Activated T-cell treated with anti-CD3 and anti-CD28 coated beads, Interleukin-2, amount 50 U/mL, for 72 hours (primary cell): Measurements from ENCODE around the gene KRT78. TPM values are rescaled to one million over a fixed set of nuclear protein-coding genes. Genes with fewer than 3 reads are reported as not detected.
A peak's percentile ranks its signal among the peaks of the same experiment; 100 is the strongest.

Source experiments
- ATAC-seq, 2 donors: fragments of 150-1000 bp; cut with Tn5 transposase; replicated peaks in 1 of 2; 2 replicates each; pipeline ENCODE4 v1.10.0; 2021; ENCODE audit warnings: moderate library complexity in 2 of 2, mild to moderate bottlenecking in 1 of 2
- DNase-seq, 2 donors: peaks; one replicate each; pipeline ENCODE4 v3.0.0; 2021 to 2022; ENCODE audit warnings: mixed read lengths in 1 of 2
- H3K27ac Mint-ChIP-seq: one replicate; pipeline ENCODE4 v1.8.0; 2022; ENCODE audit warnings: mild to moderate bottlenecking, moderate library complexity, mixed read lengths
- H3K27me3 Mint-ChIP-seq: one replicate; pipeline ENCODE4 v1.8.0; 2022; ENCODE audit warnings: low read depth, mixed read lengths
- H3K36me3 Mint-ChIP-seq, 2 donors: one replicate each; pipeline ENCODE4 v1.8.0; 2022; ENCODE audit warnings: mixed read lengths in 2 of 2, mild to moderate bottlenecking in 1 of 2; ENCODE audit not compliant: insufficient read depth in 2 of 2
- H3K4me1 Mint-ChIP-seq: one replicate; pipeline ENCODE4 v1.8.0; 2022; ENCODE audit warnings: low read depth, mixed read lengths
- H3K4me3 Mint-ChIP-seq, 2 donors: one replicate each; pipeline ENCODE4 v1.8.0; 2022; ENCODE audit warnings: mild to moderate bottlenecking in 2 of 2, mixed read lengths in 2 of 2, moderate library complexity in 2 of 2
- H3K9me3 Mint-ChIP-seq, 2 donors: one replicate each; pipeline ENCODE4 v1.8.0; 2022; ENCODE audit warnings: mixed read lengths in 2 of 2
- total RNA-seq, 2 donors: library from RNA; stranded (reverse); gene quantifications; one replicate each; pipeline ENCODE4 v1.2.3, GENCODE V29; 2022

KRT78 gene
- total RNA-seq, 2 donors from 2014 or later: not detected

DNA sequence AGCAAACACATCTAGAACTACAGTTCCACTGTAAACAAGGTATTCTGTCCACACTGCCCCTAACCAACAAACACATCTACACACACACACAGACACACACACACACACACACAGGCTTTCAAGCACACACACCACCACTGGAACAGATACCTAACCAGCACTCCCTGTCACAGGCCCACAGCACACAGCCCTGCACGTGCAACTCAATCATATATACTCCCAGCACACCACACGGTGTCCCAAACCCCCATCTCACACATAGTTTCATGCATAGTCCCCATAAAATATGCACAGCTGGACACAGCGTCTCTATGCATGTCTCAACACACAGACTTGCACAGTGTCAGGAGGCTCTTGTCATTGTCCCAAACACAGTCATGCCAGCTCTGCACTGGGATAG is 28.4 kb upstream of the KRT78 start:
- ATAC-seq: no peak
- peaks cover 32% of the 10 kb centered on the region for H3K27me3 Mint-ChIP-seq
- H3K36me3 Mint-ChIP-seq: no peaks in the 10 kb centered on the region
- no peak overlapping the region for H3K27ac Mint-ChIP-seq
- no peak overlapping the region for H3K4me3 Mint-ChIP-seq
- H3K4me1 Mint-ChIP-seq: peaks cover 27% of the 10 kb centered on the region
- no peak for DNase-seq
- no peaks in the 10 kb centered on the region for H3K9me3 Mint-ChIP-seq

DNA sequence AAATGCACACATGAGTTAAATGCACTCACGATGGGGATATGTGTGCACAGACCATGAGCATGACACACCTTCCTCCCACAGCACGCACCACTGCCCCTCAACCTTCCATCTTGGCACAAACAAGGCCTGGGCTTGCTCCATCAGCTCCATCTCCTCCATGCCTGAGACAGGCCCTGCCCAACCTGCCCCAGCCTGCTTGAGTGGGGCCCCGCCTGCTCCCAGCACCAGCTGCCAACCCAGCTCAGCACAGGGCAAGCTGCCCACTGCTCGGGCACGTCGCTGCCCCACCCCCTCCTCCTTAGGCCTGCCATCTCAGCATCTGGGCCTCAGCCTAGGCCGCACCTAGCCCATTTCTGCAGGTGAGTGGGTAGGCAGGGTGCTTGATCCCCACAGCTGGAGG is 27.6 kb upstream of the KRT78 start:
- Mint-ChIP-seq H3K27me3 (peaks cover 31% of the 10 kb centered on the region), H3K4me1 (peaks cover 27% of the 10 kb centered on the region), H3K4me3 (no peak overlapping the region), H3K9me3 (no peaks in the 10 kb centered on the region), H3K27ac (no peak overlapping the region), H3K36me3 (no peaks in the 10 kb centered on the region)
- DNase-seq: no peak
- no peak for ATAC-seq

DNA sequence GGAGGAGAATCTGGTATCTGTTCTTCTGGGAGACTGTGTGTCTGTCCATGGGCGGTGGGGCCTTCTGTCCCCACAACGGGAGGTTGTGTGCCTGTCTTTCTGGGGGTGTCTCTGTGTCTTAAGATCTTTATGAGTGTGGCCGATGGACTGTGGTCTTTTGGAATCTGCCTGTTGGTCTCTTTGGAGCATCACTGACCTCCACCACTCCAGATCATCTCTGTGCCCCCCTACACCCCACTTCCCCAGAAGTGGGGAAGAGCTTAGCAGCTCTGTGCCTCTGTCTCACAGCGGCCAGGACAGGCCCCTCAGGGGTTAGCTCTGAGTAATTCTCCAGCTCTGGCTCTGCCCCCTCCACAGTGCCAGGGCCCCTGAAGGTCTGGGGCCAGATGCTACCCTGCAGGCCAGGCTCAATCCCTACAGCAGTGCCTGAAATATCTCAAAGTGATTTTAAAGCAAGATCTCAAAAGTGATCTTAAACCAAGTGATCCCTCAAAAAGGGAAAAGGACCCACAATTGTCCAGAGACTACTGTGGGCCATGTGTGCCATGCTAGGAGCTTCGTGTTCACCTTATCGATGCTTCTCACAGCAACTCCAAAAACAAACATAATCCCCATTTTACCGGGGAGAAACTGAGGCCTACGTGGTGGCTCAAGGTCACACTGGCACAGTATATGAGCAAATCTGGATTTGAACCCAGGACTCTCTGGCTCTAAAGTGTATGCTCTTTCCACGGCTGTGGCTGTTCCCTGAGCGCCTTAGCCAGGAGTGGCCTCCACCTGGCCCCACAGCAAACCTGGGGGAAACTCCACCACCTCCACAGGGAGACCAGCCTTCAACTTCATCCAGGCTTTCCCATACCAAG is 26.0 kb upstream of the KRT78 start:
- Mint-ChIP-seq H3K27ac (no peak overlapping the region), H3K27me3 (peaks cover 16% of the 10 kb centered on the region), H3K9me3 (no peaks in the 10 kb centered on the region), H3K36me3 (no peaks in the 10 kb centered on the region), H3K4me3 (peak overlapping the region; percentile 72 to 73), H3K4me1 (peaks cover 31% of the 10 kb centered on the region)
- DNase-seq: no peak
- ATAC-seq: no peak

DNA sequence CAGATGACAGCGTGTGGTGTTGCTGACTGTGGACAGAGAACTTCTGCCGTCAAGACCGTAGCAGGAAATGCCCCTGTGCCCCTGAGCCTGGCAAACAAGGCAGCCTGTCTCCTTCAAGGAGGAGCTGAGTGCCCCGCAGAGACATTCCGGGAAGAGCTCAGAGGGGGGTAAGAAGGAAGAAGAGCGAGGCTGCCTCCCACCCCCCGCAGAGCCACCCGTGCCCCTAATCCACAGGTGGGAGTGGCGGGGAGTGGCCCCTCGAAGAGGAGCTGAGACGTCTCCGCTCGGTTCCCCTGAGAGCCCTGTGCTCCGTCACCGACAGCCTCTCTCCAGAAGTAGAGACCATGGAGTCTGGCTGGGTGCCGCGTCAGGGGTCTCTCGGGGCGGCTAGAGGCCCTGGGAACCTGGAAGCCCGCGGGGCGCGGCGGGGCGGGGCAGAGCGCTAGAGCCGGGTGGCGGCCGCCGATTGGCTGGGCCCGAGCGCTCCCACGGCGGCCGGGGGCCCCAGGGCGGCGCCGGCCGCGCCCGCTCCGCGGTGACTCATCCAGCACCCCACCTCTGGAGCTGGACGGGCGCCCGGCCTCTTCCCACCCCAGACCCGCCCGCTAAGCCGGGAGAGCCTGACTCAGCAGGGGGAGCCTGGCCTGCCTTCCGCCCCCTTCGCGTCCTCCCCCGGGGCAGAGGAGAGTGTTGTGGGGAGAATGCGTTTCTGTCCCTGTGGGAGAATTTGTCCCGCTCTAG is 25.2 kb upstream of the KRT78 start:
- Mint-ChIP-seq H3K4me3 (peak overlapping the region; percentile 72 to 77), H3K4me1 (peaks cover 29% of the 10 kb centered on the region), H3K27me3 (peaks cover 16% of the 10 kb centered on the region), H3K27ac (no peak overlapping the region), H3K9me3 (no peaks in the 10 kb centered on the region), H3K36me3 (no peaks in the 10 kb centered on the region)
- ATAC-seq (peak; percentile 81 to 86), DNase-seq (peak; percentile 60 to 63)

DNA sequence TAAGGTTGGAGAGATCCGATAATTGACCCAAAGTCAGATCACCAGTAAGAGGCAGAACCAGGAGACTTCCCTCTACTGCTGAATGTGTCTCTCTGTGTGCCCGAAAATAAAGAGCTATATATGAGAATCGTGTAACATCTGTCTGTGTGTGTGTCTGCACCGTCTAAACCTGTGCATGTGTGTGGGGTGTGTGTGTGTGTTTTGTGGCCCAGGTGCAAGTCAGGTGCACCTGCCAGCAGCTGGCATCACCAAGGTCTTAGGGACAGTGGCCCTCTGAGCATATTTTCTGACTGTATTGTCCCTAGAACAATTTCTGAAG is 24.7 kb upstream of the KRT78 start:
- Mint-ChIP-seq H3K9me3 (no peaks in the 10 kb centered on the region), H3K27ac (no peak overlapping the region), H3K4me3 (peak overlapping the region; percentile 45 to 77), H3K4me1 (peaks cover 29% of the 10 kb centered on the region), H3K36me3 (no peaks in the 10 kb centered on the region), H3K27me3 (peaks cover 16% of the 10 kb centered on the region)
- ATAC-seq (no peak), DNase-seq (no peak)

DNA sequence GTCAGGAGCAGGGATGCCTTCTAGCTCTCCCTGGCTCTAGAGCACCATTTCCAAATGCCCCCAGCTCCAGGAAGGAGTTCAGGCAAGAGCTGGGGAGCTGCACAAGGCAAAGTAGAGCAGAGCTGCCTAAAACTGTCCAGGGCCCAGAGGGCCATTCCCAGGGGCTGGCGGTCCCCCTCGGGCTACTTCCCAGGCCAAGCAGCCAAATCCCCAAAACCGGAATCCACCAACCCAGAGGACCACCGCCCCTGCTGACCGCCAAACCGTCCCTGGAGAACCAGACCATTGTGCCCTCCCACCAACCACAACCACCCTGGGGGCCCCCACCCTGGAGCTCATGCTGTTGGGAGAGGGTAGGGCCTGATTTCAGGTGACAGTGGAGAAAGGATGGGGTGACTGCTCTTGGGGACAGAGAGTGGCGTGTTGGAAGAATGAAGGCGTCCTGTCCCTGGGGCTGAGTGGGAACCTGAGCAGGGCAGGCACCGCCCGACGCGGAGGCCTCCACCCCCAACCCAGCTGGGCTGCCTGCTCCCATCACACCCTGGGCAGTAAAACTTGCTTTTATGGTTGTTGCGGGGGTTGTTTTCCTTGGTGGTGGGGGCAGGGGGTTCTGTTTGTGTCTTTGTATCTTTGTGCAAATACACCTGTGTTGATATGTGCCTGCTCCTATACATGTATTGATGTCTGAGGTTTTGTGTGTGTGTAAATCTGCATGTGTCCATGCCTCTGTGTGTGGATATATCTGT is 24.0 kb upstream of the KRT78 start:
- DNase-seq (no peak), ATAC-seq (no peak)
- no peaks in the 10 kb centered on the region for H3K36me3 Mint-ChIP-seq
- no peaks in the 10 kb centered on the region for H3K9me3 Mint-ChIP-seq
- H3K4me3 Mint-ChIP-seq: peak overlapping the region; percentile 45 to 77
- peaks cover 16% of the 10 kb centered on the region for H3K27me3 Mint-ChIP-seq
- no peak overlapping the region for H3K27ac Mint-ChIP-seq
- peaks cover 31% of the 10 kb centered on the region for H3K4me1 Mint-ChIP-seq

DNA sequence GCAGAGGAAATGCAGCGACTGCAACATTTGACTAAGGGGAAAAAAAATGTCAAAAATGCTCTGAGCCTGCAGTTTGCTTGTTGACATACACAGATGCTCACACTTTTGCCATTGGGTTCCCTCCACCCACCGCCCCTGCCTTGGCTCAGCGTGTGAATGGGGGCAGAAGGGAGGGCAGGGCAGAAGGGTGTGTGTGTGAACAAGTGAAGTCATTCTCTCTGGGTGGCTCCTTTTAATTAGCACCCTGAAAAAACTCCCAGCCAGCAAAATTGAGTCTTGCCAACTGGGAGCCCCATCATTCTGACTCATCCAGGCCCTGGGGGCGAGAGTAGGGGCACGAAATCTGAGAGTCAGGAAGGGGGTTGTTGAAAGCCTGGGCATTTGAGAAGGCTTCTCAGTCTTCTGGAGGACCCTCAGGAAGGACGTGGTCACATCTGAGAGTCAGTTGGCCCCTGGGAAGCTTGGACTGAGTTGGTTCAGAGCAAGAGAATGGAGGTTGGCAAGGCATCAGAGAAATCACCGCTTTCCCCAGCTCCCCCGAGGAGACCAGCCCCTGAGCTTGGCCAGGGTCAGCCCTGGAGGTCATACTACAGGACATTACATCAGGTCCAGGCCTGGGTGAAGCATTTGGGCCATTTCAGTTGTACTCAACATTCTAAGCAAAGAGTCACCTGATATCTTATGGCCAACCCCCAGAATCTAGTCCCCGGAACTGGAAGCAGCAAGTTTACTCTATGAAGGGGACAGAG is 22.7 kb upstream of the KRT78 start:
- no peaks in the 10 kb centered on the region for H3K9me3 Mint-ChIP-seq
- no peak overlapping the region for H3K4me3 Mint-ChIP-seq
- DNase-seq (no peak), ATAC-seq (no peak)
- peaks cover 16% of the 10 kb centered on the region for H3K27me3 Mint-ChIP-seq
- H3K36me3 Mint-ChIP-seq: no peaks in the 10 kb centered on the region
- no peak overlapping the region for H3K27ac Mint-ChIP-seq
- peaks cover 42% of the 10 kb centered on the region for H3K4me1 Mint-ChIP-seq

DNA sequence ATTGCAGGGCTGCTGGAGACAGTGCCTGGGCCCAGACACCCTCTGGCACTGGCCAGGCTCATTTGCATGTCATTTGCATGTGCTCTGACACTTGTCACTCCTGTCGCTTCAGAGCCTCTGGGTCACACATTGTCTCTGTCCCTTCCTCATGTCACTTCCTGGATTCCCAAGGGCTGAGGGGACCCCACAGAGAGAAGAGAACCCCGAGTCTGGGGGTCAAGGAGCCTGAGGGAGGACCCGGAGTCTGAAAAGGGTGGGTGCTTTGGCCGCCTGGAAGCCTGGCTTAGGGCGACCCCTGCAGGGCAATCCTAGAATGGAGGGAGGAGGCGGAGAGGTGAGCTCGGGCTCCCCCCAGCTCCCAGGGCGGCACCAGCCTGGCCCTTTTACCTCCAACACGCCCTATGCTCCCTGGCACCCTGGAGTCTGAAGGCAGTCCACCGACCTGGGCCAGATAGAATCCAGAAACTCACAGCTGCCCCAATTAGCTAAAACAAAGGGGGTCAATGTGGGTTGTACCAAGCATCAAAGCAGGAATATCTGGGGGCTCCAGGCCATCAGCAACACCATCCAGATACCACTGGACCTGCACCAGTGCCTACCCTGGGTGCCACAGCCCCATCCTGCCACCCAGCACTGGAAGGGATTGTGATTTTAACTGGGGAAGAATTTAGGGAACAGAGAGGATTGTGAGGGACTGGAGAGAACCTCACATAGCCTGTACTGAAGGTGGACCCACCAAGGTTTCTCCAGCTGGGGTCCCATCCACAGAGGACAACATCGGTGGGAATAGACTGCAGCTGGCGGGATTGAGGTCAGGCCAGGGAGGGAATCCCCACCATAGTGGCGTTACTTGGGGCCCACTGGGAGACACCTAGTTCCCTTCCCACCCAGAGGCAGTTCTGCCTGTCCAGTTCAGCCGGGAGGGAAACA is 21.8 kb upstream of the KRT78 start:
- H3K4me3 Mint-ChIP-seq: no peak overlapping the region
- ATAC-seq (peak; percentile 61 to 64), DNase-seq (peak; percentile 83 to 87)
- H3K4me1 Mint-ChIP-seq: peaks cover 42% of the 10 kb centered on the region
- peaks cover 16% of the 10 kb centered on the region for H3K27me3 Mint-ChIP-seq
- no peak overlapping the region for H3K27ac Mint-ChIP-seq
- H3K9me3 Mint-ChIP-seq: no peaks in the 10 kb centered on the region
- H3K36me3 Mint-ChIP-seq: no peaks in the 10 kb centered on the region

DNA sequence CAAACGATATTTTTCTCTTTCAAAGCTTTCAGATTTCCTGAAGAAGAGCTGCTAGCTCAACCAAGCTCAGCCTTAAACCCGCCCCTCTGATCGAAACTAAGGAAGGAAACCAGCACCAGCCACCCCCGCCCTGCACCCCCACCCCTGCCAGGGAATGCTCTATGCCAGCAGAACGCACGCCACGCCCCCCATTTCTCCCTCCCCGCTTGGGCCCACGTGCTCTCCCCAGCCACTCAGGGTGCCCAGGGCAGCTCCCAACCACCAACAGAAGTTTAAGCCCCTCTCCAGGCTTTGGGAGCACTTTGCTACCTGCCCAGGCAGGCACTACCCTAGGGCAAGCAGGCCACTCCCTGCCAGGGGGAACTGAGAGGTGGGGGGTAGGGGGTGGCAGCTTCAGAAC is 18.8 kb upstream of the KRT78 start:
- H3K9me3 Mint-ChIP-seq: no peaks in the 10 kb centered on the region
- ATAC-seq (no peak), DNase-seq (no peak)
- no peak overlapping the region for H3K27ac Mint-ChIP-seq
- peaks cover 22% of the 10 kb centered on the region for H3K4me1 Mint-ChIP-seq
- H3K27me3 Mint-ChIP-seq: peaks cover 5% of the 10 kb centered on the region
- H3K36me3 Mint-ChIP-seq: no peaks in the 10 kb centered on the region
- no peak overlapping the region for H3K4me3 Mint-ChIP-seq

DNA sequence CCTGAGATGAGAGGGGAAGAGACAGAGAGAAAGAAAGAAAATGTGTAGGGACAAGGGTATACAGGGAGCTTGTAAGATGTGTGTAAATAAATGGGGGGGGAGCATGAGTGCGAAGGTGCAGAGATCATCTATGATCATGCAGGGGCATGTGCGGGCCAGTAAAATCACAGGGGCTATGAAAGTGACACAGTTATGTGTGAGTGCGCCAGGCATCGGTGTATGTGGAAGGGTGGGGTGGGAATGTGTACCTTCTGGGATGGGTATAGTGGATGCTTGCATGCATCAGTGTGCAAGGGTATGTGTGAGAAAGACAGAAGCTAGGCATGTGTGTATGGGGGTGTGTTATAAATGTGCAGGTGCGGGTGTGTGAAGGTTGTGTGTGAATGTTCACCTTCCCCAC is 18.4 kb upstream of the KRT78 start:
- peaks cover 22% of the 10 kb centered on the region for H3K4me1 Mint-ChIP-seq
- no peaks in the 10 kb centered on the region for H3K9me3 Mint-ChIP-seq
- no peak overlapping the region for H3K27ac Mint-ChIP-seq
- no peaks in the 10 kb centered on the region for H3K36me3 Mint-ChIP-seq
- H3K4me3 Mint-ChIP-seq: no peak overlapping the region
- ATAC-seq: no peak
- no peak for DNase-seq
- no peaks in the 10 kb centered on the region for H3K27me3 Mint-ChIP-seq

DNA sequence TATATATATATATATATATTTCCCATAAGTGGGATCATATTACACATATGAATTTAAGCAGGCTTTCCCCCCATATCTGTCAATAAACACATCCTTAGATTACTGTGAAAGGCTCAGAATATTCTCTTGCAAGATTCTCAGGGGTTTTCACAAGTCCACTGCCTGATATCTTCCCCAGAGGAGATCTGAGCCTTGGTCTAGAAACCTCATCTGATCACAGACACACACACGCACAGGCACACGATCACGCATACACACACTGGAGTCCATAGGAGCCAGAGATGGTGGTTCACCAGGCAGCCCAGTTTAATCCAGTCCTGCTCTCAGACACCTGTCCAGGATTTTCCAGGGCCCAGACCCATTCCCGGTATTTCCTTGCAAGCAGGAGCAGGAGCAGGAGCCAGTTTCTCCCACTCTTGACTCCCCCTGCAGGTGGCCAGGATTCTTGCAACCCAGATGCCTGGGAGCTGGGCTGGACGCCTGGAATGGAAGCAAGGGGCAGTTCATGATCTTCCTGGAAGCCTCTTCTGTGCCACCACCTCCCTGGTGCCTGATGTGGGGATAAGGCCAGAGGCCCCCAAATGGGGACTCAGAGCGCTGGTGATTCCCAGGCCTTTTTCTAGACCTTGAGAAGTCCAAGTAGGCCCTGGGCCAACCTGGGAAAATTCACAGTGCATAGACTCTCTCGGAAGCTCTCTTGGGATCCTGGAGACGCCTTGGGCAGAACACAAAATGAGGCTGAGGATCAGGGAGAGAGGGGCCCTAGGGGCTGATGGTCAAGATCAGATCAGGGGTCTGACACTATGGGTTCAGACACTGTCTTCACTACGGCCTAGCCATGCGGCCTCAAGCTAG is 16.5 kb upstream of the KRT78 start:
- H3K36me3 Mint-ChIP-seq: no peaks in the 10 kb centered on the region
- no peak overlapping the region for H3K27ac Mint-ChIP-seq
- H3K4me1 Mint-ChIP-seq: peaks cover 18% of the 10 kb centered on the region
- no peak overlapping the region for H3K4me3 Mint-ChIP-seq
- DNase-seq: peak; percentile 27 to 28
- no peaks in the 10 kb centered on the region for H3K9me3 Mint-ChIP-seq
- no peak for ATAC-seq
- no peaks in the 10 kb centered on the region for H3K27me3 Mint-ChIP-seq
